ENCODE results near the gene MTUS2.

MTUS2 gene

DNA sequence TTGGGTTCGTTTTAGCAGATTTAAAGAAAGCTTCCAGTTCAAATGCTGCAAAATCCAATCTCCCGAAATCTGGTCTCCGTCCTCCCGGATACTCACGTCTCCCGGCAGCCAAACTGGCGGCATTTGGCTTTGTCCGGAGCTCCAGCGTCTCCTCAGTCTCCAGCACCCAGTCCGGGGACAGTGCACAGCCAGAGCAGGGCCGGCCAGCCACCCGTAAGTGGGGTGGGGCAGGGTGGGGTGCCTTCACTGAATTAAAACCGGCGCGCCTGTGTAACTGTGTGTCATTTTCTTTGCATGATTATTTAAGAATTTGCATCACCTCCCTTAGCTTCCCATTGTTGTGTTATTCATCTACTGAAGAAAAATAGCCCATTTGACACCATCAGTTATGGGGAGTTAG, 280.6 kb downstream of the MTUS2 start:
- H3K4me3 ChIP-seq (ENCODE audit: low read length): no peak overlapping the region
- no CpG with 5 or more reads among the region's 15 CpGs for WGBS (ENCODE audit: insufficient coverage, insufficient read length)
- H3K27ac ChIP-seq (ENCODE audit: low read length): no peak overlapping the region

DNA sequence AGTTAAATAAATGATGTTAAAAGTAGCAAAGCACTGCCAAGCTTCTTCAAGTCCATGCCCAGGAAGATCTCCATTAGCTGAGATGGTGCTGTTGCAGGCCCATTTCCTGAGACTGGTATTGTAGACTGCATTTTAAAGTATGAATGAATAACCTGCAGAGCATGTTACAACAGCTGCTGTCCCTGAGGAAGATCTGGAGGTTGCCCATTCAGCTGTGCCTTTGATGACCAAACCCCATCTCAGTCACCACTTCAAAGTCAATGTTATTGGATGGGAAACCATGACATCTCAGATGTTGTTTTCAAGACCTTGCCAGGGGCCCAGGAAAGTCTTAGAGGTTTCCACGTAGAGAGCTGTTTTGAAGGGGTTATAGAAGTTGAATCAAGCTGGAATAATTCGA, 281.3 kb downstream of the MTUS2 start:
- no CpG with 5 or more reads among the region's 2 CpGs for WGBS (ENCODE audit: insufficient coverage, insufficient read length)
- H3K27me3 ChIP-seq (ENCODE audit: control insufficient read depth, insufficient read depth, low read length): no peaks in the 10 kb centered on the region
- peaks cover 4% of the 10 kb centered on the region for H3K9me3 ChIP-seq (ENCODE audit: control insufficient read depth, insufficient read depth, low read length)
- no peaks in the 10 kb centered on the region for H3K36me3 ChIP-seq (ENCODE audit: control insufficient read depth, insufficient read depth, low read length)
- H3K4me1 ChIP-seq (ENCODE audit: control insufficient read depth, insufficient read depth, low read length): no peaks in the 10 kb centered on the region
- H3K4me3 ChIP-seq (ENCODE audit: low read length): no peak overlapping the region
- DNase-seq (ENCODE audit: low read depth, low spot score): no peak
- H3K27ac ChIP-seq (ENCODE audit: low read length): no peak overlapping the region

More for the DNA sequence above, 280.6 kb downstream of the MTUS2 start:
- no peaks in the 10 kb centered on the region for H3K4me1 ChIP-seq (ENCODE audit: control insufficient read depth, insufficient read depth, low read length)
- H3K36me3 ChIP-seq (ENCODE audit: control insufficient read depth, insufficient read depth, low read length): no peaks in the 10 kb centered on the region
- no peak for DNase-seq (ENCODE audit: low read depth, low spot score)
- H3K27me3 ChIP-seq (ENCODE audit: control insufficient read depth, insufficient read depth, low read length): no peaks in the 10 kb centered on the region
- peaks cover 4% of the 10 kb centered on the region for H3K9me3 ChIP-seq (ENCODE audit: control insufficient read depth, insufficient read depth, low read length)

DNA sequence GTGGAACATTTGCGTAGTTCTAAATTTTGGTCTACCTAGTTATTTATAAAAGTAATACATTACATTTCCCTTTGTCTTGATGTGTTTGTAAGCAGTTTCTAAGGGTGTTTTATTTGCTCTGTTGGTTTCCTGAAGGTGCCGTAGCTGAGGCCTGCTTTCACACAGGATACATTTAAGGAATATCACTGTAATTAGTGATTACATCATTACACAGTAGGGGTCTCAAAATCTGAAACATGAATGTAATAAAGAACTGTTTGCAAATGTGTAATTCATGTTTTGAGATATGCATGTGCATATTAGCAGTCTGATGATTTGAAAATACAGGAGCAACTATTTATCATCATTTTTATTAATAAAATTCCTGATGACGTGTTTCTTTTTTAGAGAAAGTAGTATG, 281.8 kb downstream of the MTUS2 start:
- Histone ChIP-seq H3K4me3 (ENCODE audit: low read length) (no peak overlapping the region), H3K4me1 (ENCODE audit: control insufficient read depth, insufficient read depth, low read length) (no peaks in the 10 kb centered on the region), H3K9me3 (ENCODE audit: control insufficient read depth, insufficient read depth, low read length) (peaks cover 2% of the 10 kb centered on the region), H3K27me3 (ENCODE audit: control insufficient read depth, insufficient read depth, low read length) (no peaks in the 10 kb centered on the region), H3K27ac (ENCODE audit: low read length) (no peak overlapping the region), H3K36me3 (ENCODE audit: control insufficient read depth, insufficient read depth, low read length) (no peaks in the 10 kb centered on the region)
- DNase-seq (ENCODE audit: low read depth, low spot score): no peak
- no CpG with 5 or more reads among the region's 3 CpGs for WGBS (ENCODE audit: insufficient coverage, insufficient read length)

DNA sequence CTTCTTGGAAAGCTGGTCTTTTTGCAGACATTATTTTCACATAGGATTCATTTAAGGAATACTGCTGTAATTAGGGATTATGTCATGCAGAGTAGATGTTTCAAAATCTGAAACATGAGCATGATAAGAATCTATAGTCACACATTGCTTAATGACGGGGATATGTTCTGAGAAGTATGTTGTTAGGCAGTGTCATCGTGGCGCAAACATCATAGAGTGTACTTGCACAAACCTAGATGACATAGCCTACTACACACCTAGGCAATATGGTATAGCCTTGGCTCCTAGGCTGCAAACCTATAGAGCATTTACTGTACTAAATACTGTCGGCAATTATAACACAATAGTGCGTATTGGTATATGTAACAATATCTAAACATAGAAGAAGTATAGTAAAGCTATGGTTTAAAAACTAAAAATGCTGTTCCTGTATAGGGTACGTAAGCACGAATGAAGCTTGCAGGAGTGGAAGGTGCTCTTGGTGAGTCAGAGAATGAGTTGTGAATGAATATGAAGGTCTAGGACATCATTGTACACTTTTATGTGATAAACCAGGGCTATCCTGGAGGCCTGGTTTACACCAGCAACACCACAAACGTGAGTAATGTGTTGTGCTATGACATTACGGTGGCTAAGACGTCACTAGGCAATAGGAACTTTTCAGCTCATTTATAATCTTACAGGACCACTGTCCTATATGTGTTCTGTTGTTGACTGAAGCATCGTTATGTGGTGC, 283.1 kb downstream of the MTUS2 start:
- no peaks in the 10 kb centered on the region for H3K27me3 ChIP-seq (ENCODE audit: control insufficient read depth, insufficient read depth, low read length)
- peaks cover 2% of the 10 kb centered on the region for H3K9me3 ChIP-seq (ENCODE audit: control insufficient read depth, insufficient read depth, low read length)
- H3K27ac ChIP-seq (ENCODE audit: low read length): no peak overlapping the region
- WGBS (ENCODE audit: insufficient coverage, insufficient read length): no CpG with 5 or more reads among the region's 11 CpGs
- H3K4me1 ChIP-seq (ENCODE audit: control insufficient read depth, insufficient read depth, low read length): no peaks in the 10 kb centered on the region
- H3K36me3 ChIP-seq (ENCODE audit: control insufficient read depth, insufficient read depth, low read length): no peaks in the 10 kb centered on the region
- DNase-seq (ENCODE audit: low read depth, low spot score): no peak
- no peak overlapping the region for H3K4me3 ChIP-seq (ENCODE audit: low read length)

DNA sequence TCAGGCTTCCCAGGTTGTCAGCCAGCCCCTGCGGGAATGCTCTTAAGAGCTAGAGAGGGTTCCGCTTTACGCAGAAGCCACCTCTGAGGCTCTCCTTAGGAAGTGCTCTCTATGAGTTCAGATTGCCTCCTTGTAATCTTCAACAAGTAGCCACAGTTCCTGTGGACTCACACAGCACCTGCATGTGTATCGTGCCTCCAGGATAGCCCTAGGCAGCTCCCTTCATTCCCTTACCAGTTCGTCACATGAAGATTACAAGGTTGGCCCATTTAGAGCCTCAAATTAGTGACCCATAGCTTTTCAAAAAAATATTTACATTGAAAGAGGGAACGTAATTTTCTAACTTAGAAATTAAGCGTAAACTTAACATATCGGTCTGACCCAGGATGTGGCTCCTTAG, 284.3 kb downstream of the MTUS2 start:
- DNase-seq (ENCODE audit: low read depth, low spot score): no peak
- Histone ChIP-seq H3K4me3 (ENCODE audit: low read length) (no peak overlapping the region), H3K4me1 (ENCODE audit: control insufficient read depth, insufficient read depth, low read length) (no peaks in the 10 kb centered on the region), H3K36me3 (ENCODE audit: control insufficient read depth, insufficient read depth, low read length) (no peaks in the 10 kb centered on the region), H3K27me3 (ENCODE audit: control insufficient read depth, insufficient read depth, low read length) (no peaks in the 10 kb centered on the region), H3K27ac (ENCODE audit: low read length) (no peak overlapping the region), H3K9me3 (ENCODE audit: control insufficient read depth, insufficient read depth, low read length) (peaks cover 5% of the 10 kb centered on the region)
- WGBS (ENCODE audit: insufficient coverage, insufficient read length): no CpG with 5 or more reads among the region's 8 CpGs

DNA sequence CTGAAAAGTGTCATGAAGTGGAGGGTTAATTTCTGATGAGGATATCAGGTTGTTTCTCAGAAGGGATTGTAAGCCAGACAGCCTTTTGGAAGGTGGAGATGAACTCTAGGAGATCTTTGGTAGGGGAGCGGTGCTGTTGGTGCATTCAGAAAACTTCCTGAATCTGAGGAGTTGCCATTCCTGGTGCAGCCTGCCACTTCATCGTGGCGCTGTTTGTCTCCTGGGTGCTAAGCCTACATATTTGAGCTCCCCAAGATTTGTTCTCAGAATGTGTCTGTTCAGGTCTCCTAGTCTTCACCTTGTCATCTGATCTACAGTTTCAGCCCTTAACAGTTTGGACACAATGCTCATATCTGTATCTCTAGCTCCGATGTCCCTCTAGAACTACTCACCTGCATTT, 285.6 kb downstream of the MTUS2 start:
- no peak overlapping the region for H3K27ac ChIP-seq (ENCODE audit: low read length)
- WGBS (ENCODE audit: insufficient coverage, insufficient read length): no CpG with 5 or more reads among the region's 4 CpGs
- no peak for DNase-seq (ENCODE audit: low read depth, low spot score)

DNA sequence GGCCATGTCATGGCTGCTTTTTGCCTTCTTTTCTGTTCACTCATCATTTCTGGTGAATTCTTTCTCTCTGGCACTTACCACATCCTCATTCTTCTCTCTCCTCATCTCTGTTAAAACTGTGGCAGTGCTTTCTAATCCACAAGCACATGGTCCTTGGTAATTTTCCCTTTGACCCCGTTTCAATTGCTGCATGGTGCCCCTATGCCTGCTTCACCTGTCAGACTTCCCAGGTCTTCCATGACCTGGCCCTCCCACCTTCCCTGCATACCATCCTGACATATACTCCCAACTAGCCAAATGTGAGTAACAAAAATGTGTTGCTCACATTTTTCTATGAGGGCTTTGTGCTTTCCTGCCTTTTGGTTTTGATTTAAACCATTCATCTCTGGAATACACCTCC, 286.5 kb downstream of the MTUS2 start:
- Histone ChIP-seq H3K9me3 (ENCODE audit: control insufficient read depth, insufficient read depth, low read length) (peaks cover 3% of the 10 kb centered on the region), H3K4me1 (ENCODE audit: control insufficient read depth, insufficient read depth, low read length) (no peaks in the 10 kb centered on the region), H3K36me3 (ENCODE audit: control insufficient read depth, insufficient read depth, low read length) (no peaks in the 10 kb centered on the region), H3K27me3 (ENCODE audit: control insufficient read depth, insufficient read depth, low read length) (no peaks in the 10 kb centered on the region), H3K4me3 (ENCODE audit: low read length) (no peak overlapping the region), H3K27ac (ENCODE audit: low read length) (no peak overlapping the region)
- WGBS (ENCODE audit: insufficient coverage, insufficient read length): no CpG with 5 or more reads among the region's 1 CpG
- no peak for DNase-seq (ENCODE audit: low read depth, low spot score)

More for the DNA sequence above, 285.6 kb downstream of the MTUS2 start:
- no peak overlapping the region for H3K4me3 ChIP-seq (ENCODE audit: low read length)
- no peaks in the 10 kb centered on the region for H3K36me3 ChIP-seq (ENCODE audit: control insufficient read depth, insufficient read depth, low read length)
- H3K9me3 ChIP-seq (ENCODE audit: control insufficient read depth, insufficient read depth, low read length): peaks cover 3% of the 10 kb centered on the region
- no peaks in the 10 kb centered on the region for H3K27me3 ChIP-seq (ENCODE audit: control insufficient read depth, insufficient read depth, low read length)
- H3K4me1 ChIP-seq (ENCODE audit: control insufficient read depth, insufficient read depth, low read length): no peaks in the 10 kb centered on the region

DNA sequence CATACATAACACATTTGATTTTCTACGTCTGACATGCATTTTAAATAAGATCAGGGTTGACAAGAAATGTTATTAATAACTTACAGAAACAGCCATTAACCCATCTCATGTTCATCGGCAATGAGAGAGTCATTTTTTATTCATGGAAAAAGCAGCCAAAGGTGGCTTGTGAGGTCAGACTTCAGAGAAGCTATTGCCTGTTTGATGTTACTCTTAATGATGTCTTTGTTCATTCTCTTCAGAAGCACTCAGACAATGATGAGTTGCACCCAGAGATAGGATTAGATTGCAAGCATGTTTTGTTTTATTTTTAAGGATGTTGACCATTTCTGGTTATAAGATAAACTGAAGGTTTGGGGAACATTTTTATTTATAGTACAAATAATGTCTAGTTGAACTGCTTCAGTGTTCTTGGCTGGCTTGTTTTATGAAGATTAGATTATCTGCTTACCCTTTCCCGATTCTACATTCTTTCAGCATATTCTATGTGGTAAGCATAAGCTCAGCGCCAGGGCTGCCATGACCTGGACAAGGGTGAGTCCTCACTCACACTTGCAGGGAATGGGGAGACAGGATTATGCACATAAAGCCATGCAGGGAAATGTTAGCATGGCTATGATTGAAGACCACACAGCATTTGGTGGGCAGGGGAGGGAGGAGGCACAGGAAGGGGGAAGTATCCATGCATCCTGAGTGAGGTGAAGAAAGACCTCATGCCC, 288.1 kb downstream of the MTUS2 start:
- no peak for DNase-seq (ENCODE audit: low read depth, low spot score)
- Histone ChIP-seq H3K27ac (ENCODE audit: low read length) (no peak overlapping the region), H3K4me3 (ENCODE audit: low read length) (no peak overlapping the region), H3K9me3 (ENCODE audit: control insufficient read depth, insufficient read depth, low read length) (peaks cover 8% of the 10 kb centered on the region), H3K36me3 (ENCODE audit: control insufficient read depth, insufficient read depth, low read length) (no peaks in the 10 kb centered on the region), H3K4me1 (ENCODE audit: control insufficient read depth, insufficient read depth, low read length) (no peaks in the 10 kb centered on the region), H3K27me3 (ENCODE audit: control insufficient read depth, insufficient read depth, low read length) (no peaks in the 10 kb centered on the region)
- WGBS (ENCODE audit: insufficient coverage, insufficient read length): no CpG with 5 or more reads among the region's 4 CpGs

DNA sequence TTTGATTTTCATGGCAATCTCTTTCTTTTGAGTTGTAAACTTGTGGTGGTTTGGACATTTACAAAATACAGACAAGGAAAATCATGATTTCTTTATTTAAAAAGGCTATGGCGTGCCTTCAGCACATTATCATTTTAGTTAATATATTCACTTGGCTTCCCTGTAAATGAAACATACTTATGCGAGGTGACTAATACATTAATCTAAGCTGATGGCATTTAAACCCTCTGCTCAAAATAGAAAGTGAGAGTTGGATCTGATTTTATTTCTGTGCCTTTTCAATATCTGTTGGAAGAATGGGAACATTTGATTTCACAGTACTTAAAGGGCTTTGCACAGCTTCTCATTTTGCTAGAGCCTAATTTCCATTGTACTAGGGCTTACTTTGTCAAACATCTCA, 289.8 kb downstream of the MTUS2 start:
- Histone ChIP-seq H3K4me1 (ENCODE audit: control insufficient read depth, insufficient read depth, low read length) (no peaks in the 10 kb centered on the region), H3K27me3 (ENCODE audit: control insufficient read depth, insufficient read depth, low read length) (no peaks in the 10 kb centered on the region), H3K4me3 (ENCODE audit: low read length) (no peak overlapping the region), H3K36me3 (ENCODE audit: control insufficient read depth, insufficient read depth, low read length) (no peaks in the 10 kb centered on the region), H3K9me3 (ENCODE audit: control insufficient read depth, insufficient read depth, low read length) (peaks cover 10% of the 10 kb centered on the region), H3K27ac (ENCODE audit: low read length) (no peak overlapping the region)
- no peak for DNase-seq (ENCODE audit: low read depth, low spot score)
- WGBS (ENCODE audit: insufficient coverage, insufficient read length): no CpG with 5 or more reads among the region's 2 CpGs

DNA sequence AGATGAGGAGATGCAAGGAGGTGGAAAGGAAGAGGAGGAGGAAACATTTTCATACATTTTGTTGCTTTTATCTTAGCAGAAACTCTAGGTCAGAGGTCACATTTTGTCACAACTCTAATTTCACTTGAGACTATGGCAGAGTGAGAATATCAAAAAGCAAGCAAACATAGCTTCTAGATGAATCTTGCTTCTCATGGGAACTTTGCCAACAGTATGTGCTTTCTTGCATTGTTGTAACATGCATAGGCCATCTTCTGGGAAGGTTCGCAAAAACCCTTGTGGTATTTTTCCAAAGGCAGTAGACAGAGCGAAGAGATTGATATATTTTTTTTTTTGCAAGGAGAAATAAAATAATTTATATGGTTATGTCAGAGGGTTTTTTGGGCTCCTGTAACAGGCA, 291.3 kb downstream of the MTUS2 start:
- no peaks in the 10 kb centered on the region for H3K4me1 ChIP-seq (ENCODE audit: control insufficient read depth, insufficient read depth, low read length)
- no peak overlapping the region for H3K27ac ChIP-seq (ENCODE audit: low read length)
- no CpG with 5 or more reads among the region's 2 CpGs for WGBS (ENCODE audit: insufficient coverage, insufficient read length)
- no peak overlapping the region for H3K4me3 ChIP-seq (ENCODE audit: low read length)
- H3K9me3 ChIP-seq (ENCODE audit: control insufficient read depth, insufficient read depth, low read length): peaks cover 10% of the 10 kb centered on the region
- H3K36me3 ChIP-seq (ENCODE audit: control insufficient read depth, insufficient read depth, low read length): no peaks in the 10 kb centered on the region
- DNase-seq (ENCODE audit: low read depth, low spot score): no peak
- no peaks in the 10 kb centered on the region for H3K27me3 ChIP-seq (ENCODE audit: control insufficient read depth, insufficient read depth, low read length)

DNA sequence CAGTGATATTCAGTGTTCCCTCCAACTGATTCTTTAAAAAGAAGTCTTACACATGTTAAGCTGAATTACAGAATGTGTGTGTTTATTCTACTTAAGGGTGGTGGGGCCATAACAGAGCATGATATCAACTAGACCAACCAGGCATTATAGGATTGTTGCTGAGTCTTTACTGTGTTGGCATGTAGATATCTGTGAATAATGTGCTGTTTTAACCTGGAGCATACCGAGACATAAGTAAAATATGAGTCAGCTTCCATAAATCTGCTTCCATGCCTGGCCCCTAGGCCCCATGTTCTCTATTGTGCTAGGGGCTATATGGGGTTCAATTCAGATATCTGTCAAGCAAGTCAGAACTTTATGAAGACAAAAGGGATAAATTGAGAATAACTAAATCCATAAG, 295.7 kb downstream of the MTUS2 start:
- H3K9me3 ChIP-seq (ENCODE audit: control insufficient read depth, insufficient read depth, low read length): peaks cover 14% of the 10 kb centered on the region
- no peaks in the 10 kb centered on the region for H3K36me3 ChIP-seq (ENCODE audit: control insufficient read depth, insufficient read depth, low read length)
- H3K27me3 ChIP-seq (ENCODE audit: control insufficient read depth, insufficient read depth, low read length): no peaks in the 10 kb centered on the region
- H3K4me3 ChIP-seq (ENCODE audit: low read length): no peak overlapping the region
- H3K4me1 ChIP-seq (ENCODE audit: control insufficient read depth, insufficient read depth, low read length): no peaks in the 10 kb centered on the region
- H3K27ac ChIP-seq (ENCODE audit: low read length): no peak overlapping the region
- no peak for DNase-seq (ENCODE audit: low read depth, low spot score)
- WGBS (ENCODE audit: insufficient coverage, insufficient read length): no CpG with 5 or more reads among the region's 1 CpG
